GM18861 (cell line): ENCODE results near the gene ZNF560.
A peak's percentile ranks its signal among the peaks of the same experiment; 100 is the strongest.
"Not testable (repeated sequence)": the region's sequence is repeated elsewhere in the genome, so short reads cannot be mapped to it uniquely, and the experiment has no call there.

Experiments used
- ATAC-seq: cut with Tn5 transposase; IDR thresholded peaks from one replicate; pipeline ENCODE4 v1.9.1; 2021; ENCODE audit not compliant: unreplicated experiment

ZNF560 gene

DNA sequence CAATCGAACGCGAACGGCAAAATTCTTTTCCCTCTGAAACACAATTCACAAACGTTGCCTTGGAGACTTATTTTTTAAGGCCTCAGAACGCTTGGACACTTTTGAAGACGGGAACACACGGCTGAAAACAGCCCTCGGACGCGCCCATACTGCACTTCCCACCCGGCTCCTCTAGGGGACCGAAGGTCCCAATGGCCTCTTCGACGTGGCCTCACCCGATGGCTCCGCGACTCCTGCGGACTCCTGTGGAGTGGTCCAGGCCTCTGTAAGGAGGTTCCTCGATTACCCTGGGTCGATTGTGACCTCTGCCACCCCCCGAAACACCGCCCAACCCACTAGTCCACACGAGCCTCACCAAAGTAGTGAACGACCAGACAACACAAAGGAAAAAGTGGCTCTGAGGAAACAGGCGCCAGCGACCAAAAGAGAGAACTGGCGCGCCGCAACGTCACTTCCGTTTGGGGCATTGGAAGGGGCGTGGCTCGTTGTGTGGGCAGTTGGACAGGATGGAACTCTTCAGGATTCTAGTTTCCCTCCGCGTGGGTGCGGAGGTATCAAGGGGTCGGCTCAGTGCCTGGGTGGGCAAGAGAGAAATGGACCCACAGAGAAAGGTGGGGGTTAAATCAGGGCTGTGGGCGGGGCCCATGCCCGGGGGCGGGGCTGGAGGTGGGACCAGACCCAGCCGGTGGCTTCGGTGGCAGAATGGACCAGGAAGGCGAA lies at the start of gene ZNF560:
ZNF560 (minus strand) TSS at position 434 of the 720 bp plus-strand sequence. CDS start 23,303 bp downstream, outside the sequence.
- no peak for ATAC-seq

DNA sequence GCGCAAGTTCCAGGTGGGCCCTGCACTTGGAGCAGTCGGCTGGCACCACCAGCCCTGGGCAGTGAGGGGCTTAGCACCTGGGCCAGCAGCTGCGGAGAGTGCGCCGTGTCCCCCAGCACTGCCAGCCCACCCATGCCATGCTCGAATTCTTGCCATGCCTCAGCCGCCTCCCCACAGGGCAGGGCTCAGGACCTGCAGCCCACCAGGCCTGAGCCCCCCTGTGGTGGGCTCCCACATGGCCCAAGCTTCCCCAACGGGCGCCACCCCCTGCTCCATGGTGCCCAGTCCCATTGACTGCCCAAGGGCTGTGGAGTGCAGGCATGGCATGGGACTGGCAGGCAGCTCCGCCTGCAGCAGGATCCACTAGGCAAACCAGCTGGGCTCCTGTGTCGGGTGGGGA lies 49.5 kb upstream of the ZNF560 start:
- ATAC-seq, result no peak

DNA sequence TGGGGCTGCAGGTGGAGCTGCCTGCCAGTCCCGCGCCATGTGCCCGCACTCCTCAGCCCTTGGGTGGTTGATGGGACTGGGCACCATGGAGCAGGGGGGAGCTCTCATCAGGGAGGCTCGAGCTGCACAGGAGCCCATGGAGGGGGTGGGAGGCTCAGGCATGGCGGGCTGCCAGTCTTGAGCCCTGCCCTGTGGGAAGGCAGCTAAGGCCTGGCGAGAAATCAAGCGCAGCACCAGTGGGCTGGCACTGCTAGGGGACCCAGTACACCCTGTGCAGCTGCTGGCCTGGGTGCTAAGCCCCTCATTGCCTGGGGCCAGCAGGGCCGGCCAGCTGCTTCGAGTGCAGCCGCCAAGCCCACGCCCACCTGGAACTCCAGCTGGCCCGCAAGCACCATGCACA lies 42.9 kb upstream of the ZNF560 start:
- not testable (repeated sequence) for ATAC-seq

DNA sequence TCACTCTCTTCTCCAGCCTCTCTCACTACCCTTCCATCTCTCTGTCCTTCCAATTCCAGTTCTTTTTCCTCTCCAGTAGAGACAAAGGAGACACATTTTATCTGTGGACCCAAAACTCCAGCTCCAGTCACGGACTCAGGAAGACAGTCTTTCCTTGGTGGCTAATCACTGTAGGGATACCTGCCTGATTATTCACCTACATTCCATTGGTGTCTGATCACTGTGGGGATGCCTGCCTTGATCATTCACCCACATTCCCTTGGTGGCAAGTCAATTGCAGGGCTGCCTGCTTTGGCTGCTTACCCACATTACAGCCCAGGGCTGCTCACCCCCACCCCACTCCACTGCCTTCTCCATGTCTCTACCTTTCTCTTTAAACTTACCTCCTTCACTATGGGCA lies 41.5 kb upstream of the ZNF560 start:
- ATAC-seq, result not testable (repeated sequence)

DNA sequence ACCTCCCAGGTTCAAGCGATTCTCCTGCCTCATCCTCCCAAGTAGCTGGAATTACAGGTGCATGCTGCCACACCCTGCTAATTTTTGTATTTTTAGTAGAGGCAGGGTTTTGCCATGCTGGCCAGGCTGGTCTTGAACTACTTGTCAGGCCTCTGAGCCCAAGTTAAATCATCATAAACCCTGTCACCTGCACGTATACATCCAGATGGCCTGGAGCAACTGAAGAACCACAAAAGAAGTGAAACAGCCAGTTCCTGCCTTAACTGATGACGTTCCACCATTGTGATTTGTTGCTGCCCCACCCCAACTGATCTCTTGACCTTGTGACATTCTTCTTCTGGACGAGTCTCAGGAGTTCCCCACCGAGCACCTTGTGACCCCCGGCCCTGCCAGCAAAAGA lies 40.8 kb upstream of the ZNF560 start:
- not testable (repeated sequence) for ATAC-seq

DNA sequence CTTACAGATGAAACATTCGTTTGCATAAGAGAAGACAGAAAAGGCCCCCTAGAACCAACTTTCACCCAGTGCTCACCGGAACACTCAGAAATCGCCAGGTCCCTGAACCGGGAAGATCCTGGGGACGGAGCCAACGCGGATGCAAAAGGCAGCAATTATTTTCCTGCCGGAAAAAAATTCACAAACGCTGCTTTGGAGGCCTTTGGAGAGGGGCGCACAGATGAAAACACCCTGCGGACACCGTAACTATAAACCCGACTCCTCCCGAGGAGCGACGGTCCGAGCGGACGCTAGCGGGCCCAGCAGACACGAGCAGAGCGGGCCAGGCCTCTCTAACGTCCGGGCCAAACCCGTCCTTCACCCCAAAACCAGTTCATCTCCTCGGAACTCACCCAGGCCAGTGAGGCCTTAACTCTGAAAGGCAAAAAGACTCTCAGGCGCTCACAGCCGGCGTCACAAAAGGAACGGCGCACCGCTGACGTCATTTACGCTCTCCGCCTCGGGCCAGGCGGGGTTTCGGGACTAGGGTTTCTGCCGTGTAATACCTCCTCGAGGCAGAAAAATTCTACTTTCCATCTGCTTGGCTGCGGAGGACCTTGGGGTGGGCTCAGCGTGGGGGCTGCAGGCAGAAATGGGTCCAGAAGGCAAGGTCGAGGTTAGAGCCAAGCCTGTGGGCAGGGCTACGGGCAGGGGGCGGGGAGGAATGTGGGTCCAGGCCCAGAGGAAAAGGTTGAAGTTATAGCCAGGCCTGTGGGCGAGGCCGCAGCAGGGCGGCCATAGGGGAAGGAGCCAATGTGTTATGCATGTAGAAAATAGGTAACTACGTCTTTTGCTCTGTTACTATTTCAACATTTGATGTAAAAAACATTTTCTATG lies 40.0 kb upstream of the ZNF560 start, which contains the start of gene ZNF426:
ZNF426 (minus strand) TSS at position 463 of the 876 bp plus-strand sequence. CDS start 2,413 bp downstream, outside the sequence.
- ATAC-seq, result peak; percentile 64

DNA sequence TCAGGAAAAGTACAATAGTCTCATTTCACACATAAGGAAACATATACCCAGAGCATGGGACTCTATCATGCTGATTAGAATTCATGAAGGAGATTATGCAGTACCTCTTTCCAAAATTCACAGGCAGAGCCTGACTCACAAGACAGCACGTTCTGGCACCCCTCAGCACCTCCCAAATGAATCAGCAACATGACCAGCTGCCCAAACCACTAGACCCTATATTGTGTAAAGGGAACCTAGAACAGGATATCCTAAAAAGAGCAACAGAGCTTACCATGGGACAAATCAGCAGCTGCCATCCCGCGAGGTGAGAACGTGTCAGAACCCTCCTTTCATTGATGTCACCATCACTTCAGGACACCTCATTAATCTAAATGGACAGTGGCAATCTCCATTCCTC lies 37.5 kb upstream of the ZNF560 start:
- ATAC-seq, result no peak

DNA sequence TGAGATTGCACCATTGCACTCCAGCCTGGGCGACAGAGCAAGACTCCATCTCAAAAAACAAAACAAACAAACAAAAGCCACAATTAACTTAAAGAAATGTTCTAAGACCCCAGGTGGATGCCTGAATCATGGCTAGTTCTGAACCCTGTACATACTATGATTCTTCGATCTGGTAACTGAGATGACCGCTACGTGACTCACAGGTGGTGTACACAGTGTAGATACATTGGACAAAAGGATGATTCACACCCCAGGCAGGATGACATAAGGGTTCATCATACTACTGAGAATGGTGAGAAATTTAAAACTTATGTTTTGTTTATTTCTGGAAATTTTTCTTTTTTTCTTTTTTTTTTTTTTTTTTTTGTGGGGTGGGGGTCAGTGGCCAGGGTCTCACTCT lies 33.5 kb upstream of the ZNF560 start:
- ATAC-seq, result no peak

DNA sequence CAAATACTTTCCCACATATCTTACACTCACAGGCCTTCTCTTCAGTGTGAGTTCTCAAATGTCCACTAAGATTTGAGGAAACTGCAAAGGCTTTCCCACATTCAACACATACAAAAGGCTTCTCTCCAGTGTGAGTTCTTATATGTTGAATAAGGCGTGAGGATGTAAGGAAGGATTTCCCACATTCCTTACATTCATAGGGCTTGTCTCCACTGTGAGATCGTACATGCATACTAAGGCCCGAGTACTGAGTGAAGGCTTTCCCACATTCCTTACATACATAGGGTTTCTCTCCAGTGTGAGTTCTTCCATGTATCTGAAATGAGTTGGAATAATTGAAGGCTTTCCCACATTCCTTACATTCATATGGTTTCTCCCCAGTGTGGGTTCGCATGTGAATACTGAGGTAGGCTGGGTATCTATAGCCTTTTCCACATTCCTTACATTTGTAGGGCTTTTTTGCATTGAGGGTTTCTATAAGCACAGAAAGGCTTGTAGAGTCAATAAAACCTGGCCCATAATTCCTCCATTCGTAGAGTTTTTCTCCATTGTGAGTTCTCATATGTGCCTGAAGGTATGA lies 30.4 kb upstream of the ZNF560 start:
- ATAC-seq, result no peak

DNA sequence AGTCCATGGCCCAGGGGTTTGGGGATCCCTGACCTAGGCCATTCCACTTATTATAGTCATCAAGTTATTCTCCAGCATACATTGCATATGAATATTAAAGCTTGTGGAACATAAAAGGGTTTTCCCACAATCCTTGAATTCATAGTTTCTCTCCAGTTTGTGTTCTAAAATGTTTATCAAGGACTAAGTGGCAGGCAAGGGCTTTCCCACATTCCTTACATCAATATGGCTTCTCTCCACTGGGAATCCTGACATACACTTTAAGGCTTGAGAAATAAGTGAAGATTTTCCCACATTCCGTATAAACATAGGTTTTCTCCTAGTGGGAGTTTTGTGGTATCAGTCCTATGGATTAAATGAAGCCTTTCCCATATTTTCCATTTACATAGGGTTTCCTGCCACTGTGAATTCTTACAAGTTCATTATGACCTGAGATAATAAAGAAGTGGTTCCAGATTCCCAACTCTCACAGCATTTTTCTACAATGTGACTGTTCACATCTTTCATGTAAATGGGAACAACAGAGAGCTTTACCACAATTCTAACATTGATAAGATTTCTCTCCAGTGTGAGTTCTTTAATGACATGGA lies 25.6 kb upstream of the ZNF560 start:
- ATAC-seq, result no peak

DNA sequence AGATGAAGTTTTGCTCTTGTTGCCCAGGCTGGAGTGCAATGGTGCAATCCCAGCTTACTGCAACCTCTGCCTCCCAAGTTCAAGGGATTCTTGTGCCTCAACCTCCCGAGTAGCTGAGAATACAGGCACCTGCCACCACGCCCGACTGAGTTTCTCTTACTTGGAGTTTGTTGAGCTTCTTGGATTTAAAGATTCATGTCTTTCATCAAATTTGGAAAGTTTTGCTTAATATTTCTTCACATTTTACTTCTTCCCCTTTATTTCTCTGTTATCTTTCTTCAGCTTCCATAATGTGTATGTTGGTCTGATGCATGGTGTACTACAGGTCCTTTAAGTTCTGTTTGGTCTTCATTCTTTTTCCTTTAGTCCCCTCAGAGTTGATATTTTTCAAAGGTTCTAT lies 8.9 kb upstream of the ZNF560 start:
- ATAC-seq, result no peak

DNA sequence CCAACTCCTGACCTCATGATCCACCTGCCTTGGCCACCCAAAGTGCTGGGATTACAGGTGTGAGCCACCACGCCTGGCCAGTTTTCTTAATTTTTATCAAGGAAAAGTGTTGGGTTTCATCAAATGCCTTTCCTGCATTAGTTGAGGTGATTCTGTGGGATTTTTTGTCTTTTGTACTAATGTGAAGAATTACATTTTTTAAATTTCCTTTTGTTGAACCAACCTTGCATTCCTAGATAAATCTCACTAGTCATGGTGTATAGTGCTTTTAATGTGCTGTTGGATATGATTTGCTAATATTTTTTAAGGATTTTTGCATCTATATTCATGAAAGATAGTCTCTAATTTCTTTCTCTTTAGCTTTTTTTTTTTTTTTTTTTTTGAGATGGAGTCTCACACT lies 2.4 kb upstream of the ZNF560 start:
- no peak for ATAC-seq

DNA sequence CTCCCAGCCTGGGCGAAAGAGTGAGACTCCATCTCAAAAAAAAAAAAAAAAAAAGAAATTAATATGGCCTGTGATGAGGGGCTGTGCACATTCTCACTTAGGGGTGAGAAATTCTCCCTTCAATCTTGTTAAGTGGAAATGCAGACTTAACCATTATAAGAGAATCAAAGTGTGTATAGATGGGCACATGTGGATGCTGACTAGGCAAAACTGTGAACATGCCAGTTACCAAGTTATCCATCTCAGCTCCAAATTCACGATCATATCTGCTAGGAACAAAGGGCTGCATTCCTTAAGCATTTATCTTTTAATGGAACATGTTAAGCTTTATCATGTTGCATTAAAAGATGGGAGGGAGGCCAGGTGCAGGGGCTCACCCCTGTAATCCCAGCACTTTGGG lies 4.3 kb downstream of the ZNF560 start:
- ATAC-seq, result no peak

DNA sequence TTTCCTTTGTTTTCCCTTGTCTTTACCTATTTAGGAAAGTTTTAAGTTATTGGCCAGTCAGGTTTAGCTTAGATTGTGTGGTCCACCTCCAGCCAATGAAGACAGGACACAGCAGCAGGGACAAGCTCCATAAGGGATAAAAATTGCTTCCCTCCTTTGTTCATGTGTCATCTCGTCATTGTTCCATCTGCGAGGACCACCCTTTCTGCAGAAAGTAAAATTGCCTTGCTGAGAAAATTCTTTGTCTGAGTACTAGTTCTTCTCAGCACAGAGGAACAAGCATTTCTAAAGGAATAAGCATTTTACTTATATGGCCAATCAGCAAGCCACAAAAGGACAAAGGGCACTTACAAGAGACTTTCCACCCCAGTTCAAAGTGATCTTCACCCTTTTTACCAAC lies 11.4 kb downstream of the ZNF560 start:
- no peak for ATAC-seq

DNA sequence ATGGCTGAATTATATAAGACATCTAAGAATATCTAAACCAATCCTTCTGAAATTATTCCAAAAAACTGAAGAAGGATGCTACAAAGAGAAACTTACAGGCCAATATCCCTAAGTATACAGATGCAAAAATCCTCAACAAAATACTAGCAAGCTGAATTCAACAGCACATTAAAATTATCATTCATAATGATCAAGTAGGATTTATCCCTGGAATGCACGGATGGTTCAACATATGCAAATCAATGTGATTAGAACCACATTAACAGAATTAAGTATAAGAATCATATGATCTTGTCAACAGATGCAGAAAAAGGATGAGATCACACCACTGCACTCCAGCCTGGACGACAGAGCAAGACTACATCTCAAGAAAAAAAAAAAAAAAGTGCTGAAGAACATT lies 13.3 kb downstream of the ZNF560 start:
- ATAC-seq, result no peak

DNA sequence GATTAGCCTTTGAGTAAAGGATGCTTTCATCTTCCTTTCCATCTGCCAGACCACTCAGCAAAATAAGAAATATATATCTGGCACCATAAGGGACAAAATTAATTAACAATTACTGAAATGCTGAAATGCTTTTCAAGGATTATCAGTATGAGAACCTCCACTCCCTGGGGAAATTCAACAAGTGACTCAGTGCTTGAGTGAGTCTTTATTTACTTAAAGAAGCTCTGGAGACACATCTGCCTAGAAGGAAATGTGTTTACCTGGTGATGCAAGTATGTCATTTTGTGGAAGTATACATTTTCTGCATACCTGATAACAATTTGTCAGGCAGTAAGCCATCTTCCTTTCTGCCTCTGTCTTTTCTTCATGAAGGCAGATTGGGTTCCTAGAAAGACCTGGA lies 23.4 kb downstream of the ZNF560 start:
- no peak for ATAC-seq

DNA sequence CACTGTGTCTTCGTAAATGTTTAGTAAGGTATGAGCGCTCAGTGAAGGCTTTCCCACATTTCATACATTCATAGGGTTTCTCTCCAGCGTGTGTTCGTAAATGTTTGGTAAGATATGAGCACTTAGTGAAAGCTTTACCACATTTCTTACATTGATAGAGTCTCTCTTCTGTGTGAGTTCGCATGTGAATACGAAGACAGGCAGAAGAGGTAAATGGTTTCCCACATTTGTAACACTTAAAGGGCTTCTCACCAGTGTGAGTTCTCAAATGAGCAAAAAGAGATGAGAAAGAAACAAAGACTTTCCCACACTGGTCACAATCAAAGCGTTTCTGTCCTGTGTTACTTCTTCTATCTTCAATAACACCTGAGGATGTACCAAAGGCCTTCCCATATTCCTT lies 31.3 kb downstream of the ZNF560 start:
- no peak for ATAC-seq

DNA sequence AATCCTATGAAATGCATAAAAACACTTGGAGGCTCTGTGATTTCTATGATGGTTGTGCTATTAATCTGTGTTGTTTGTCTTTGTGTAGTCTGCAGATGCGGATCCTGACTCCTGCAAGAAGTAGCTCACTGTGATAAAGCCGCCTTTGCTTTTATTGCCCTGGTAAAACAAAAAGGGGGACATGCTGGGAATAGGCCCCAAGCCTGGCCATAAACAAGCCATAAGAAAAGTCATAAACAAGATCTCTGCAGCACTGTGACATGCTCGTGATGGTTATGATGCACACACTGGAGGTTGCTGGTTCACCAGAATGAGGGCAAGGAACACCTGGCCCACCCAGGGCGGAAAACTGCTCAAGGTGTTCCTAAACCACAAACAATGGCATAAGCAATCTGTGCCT lies 36.5 kb downstream of the ZNF560 start:
- no peak for ATAC-seq

DNA sequence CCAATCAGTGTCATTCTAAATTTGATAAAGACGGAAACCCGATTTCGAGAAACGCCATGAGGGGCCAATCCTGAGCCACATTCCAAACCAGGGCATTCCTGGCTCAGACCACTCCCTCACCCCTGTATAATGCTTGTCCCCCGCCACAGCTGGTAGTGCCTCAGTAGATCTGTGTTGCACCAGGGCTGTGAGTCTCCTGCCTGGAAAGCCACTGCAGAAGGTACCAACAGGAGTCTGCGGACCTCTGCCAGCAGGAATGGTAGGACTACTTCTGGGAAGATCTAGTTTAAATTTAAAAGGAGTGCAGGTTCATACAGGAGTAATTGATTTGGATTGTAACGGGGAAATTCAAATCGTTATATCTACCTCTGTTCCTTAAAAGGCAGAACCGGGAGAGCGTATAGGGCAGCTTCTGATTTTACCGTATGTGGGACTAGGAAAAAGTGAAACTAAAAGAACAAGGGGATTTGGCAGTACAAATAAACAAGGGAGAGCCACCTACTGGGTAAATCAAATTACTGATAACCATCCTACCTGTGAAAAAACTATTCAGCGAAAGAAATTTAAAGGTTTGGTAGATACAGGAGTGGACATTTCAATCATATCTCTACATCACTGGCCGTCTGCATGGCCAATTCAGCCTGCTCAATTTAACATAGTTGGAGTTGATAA lies 42.3 kb downstream of the ZNF560 start:
- ATAC-seq, result no peak

DNA sequence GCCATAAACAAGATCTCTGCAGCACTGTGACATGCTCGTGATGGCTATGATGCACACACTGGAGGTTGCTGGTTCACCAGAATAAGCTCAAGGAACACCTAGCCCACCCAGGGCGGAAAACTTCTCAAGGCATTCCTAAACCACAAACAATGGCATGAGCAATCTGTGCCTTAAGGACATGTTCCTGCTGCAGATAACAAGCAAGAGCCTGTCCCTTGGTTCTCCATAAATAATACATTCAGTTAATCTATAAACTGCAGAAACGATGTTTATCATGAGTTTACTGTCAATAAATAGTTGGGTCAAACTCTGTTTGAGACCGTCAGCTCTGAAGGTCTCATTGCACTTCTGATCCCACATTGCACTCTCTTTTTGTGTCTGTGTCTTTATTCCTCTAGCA lies 44.5 kb downstream of the ZNF560 start:
- no peak for ATAC-seq

DNA sequence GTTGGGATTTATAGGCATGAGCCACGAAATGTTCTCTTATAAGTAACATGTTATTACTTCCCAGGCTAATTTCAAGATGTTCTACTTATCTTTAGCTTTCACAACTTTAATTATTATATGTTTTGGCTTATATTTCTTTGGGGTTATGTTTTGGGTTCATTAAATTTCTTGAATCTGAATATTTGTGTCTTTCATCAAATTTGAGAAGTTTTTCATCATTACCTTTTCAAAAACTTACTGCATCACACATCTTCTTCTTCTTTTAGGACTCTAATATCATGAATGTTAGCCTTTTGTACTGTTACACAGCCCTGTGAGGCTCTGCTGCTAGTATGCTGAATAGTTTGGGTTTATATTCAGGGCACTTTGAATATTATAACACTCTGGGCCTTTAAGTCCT lies 53.4 kb downstream of the ZNF560 start:
- no peak for ATAC-seq
